NCI-H82 treated with DMSO at 0.1 percent for 48 hours (cell line): ENCODE measurements around the gene HSPBAP1.

ENCODE experiments used
- DNase-seq: peaks from one replicate; lab custom pipeline; 2025; ENCODE audit not compliant: unreplicated experiment; lab: John Stamatoyannopoulos, UW

HSPBAP1 gene

GRCh38 chr3:122691195-122691594 is 102.4 kb downstream of the HSPBAP1 start:
- DNase-seq: no peak

DNA sequence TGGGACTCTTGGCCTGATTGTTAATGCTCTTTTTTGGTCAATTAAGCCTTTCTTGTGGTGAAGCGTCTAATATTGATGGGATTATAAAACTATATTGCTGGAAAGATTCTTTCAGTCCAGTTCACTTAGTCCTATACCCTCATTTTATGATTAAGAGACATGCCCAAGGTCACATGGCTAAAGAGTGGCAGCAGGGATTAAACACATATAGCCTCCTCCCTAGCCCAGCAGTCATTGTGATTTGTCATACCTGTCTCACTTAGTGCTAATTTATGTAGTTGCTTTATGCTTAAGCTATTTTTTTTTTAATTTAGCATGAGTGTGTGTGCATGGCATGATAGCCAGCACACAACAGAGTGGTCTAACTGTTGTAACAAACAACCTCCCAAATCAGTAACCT is 103.5 kb downstream of the HSPBAP1 start:
- no peak for DNase-seq
